HUES6 (cell line): ENCODE measurements around the gene OIP5.
"Not testable (repeated sequence)": the region's sequence is repeated elsewhere in the genome, so short reads cannot be mapped to it uniquely, and the experiment has no call there.

Experiments used
- H3K27ac ChIP-seq: 2 replicates; pipeline ENCODE4 v1.7.0; 2013; ENCODE audit warnings: low read depth, mild to moderate bottlenecking, low read length, inconsistent platforms
- H3K27me3 ChIP-seq: 2 replicates; pipeline ENCODE4 v1.6.1; 2013; ENCODE audit warnings: low read length; ENCODE audit not compliant: control insufficient read depth, insufficient read depth
- H3K36me3 ChIP-seq: 2 replicates; pipeline ENCODE4 v1.6.1; 2013; ENCODE audit warnings: low read length; ENCODE audit not compliant: control insufficient read depth, insufficient read depth
- H3K4me1 ChIP-seq: 2 replicates; pipeline ENCODE4 v1.6.1; 2013; ENCODE audit warnings: low read length; ENCODE audit not compliant: control insufficient read depth, insufficient read depth
- H3K4me3 ChIP-seq: 2 replicates; pipeline ENCODE4 v1.5.1; 2013; ENCODE audit warnings: low read depth, low read length
- H3K9ac ChIP-seq: one replicate; pipeline ENCODE4 v1.6.1; 2013; ENCODE audit warnings: mild to moderate bottlenecking, low read length
- H3K9me3 ChIP-seq: 2 replicates; pipeline ENCODE4 v1.6.1; 2013; ENCODE audit warnings: low read depth, low read length; ENCODE audit not compliant: control insufficient read depth, insufficient read depth

The OIP5 gene

DNA sequence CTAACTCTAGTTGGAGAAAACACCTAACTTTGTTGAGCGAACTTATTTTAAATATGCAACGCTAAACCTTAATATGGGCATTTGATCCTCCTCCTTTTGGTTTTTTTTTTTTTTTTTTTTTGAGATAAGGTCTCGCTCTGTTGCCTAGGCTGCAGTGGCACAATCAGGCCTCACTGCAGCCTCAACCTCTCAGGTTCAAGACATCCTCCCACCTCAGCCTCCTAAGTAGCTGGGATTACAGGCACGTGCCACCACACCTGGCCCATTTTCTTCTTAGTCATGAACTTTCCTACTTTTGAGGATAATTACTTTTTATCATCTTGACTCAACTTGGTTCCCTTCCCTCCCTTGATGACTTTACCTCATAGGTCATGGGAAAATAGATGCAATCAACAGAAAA, 4.2 kb upstream of the OIP5 start:
- Histone ChIP-seq H3K36me3 (peaks cover 41% of the 10 kb centered on the region), H3K27me3 (no peaks in the 10 kb centered on the region), H3K27ac (no peak overlapping the region), H3K9ac (no peak overlapping the region), H3K4me3 (no peak overlapping the region), H3K4me1 (no peaks in the 10 kb centered on the region), H3K9me3 (no peaks in the 10 kb centered on the region)

DNA sequence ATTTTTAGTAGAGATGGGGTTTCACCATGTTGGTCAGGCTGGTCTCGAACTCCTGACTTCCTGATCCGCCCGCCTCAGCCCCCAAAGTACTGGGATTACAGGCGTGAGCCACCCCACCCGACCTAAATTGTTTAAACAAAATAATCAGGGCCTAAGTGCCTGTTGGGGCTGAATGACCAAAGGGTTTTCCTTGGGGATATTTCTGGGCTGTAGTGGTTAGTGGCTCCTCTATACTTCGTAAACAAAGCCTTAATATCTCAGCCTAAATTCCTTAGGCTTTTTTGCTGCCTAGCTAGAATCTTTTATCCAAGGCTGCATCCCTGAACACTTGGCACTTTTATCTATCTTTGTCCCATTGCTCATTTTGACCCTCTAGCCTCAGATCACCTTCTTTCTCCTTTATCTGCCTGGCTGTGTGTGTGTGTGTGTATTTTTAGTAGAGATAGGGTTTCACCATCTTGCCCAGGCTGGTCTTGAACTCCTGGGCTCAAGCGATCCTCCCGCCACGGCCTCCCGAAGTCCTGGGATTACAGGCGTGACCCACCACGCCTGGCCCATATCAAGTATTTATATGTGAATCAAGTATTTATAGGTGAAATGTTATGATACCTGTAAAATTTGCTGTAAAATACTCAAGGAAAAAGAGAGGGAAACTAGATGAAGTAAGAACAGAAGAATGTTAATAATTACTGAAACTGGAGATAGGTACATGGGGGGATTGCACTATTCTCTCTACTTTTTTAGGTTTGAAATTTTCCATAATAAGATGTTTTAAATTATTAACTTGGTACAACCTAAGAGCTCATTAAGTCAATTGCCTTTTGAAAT, 2.1 kb upstream of the OIP5 start:
- Histone ChIP-seq H3K4me1 (no peaks in the 10 kb centered on the region), H3K9me3 (no peaks in the 10 kb centered on the region), H3K27ac (no peak overlapping the region), H3K36me3 (peaks cover 22% of the 10 kb centered on the region), H3K27me3 (no peaks in the 10 kb centered on the region), H3K9ac (peak overlapping the region; percentile 27), H3K4me3 (peak overlapping the region; percentile 91)

GRCh38 chr15:41333026-41333562, 703 bp upstream of the OIP5 start:
- H3K9ac ChIP-seq, result peak overlapping the region; percentile 86
- peaks cover 18% of the 10 kb centered on the region for H3K36me3 ChIP-seq
- H3K4me3 ChIP-seq, result peak overlapping the region; percentile 91
- no peaks in the 10 kb centered on the region for H3K27me3 ChIP-seq
- H3K9me3 ChIP-seq, result no peaks in the 10 kb centered on the region
- H3K27ac ChIP-seq, result peak overlapping the region; percentile 49; the same call in 1 of the 2 replicates
- no peaks in the 10 kb centered on the region for H3K4me1 ChIP-seq

- H3K27ac ChIP-seq, result peak overlapping the region; percentile 82
- H3K4me1 ChIP-seq, result no peaks in the 10 kb centered on the region
- no peaks in the 10 kb centered on the region for H3K27me3 ChIP-seq
- peak overlapping the region; percentile 91 for H3K4me3 ChIP-seq
- H3K36me3 ChIP-seq, result peaks cover 11% of the 10 kb centered on the region
- H3K9me3 ChIP-seq, result no peaks in the 10 kb centered on the region
- H3K9ac ChIP-seq, result peak overlapping the region; percentile 95
Measured at GRCh38 chr15:41331833-41332193, 578 bp downstream of the OIP5 start.

DNA sequence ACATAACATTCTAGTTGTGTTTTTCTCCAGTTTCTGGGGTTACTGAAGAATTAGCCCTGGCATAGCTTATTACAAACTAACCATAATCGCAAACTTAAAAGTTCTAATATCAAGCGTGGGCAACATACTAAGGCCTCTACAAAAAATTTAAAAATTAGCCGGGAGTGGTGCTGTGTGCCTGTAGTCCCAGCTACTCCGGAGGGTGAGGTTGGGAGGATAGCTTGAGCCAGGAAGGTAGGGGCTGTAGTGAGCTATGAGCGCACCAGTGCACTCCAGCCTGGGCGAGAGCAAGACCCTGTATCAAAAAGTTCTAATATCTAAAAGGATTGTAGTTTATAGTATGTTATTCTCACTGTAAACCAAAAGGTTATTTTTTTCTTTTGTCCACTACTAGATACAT, 1.1 kb downstream of the OIP5 start:
- H3K9me3 ChIP-seq, result no peaks in the 10 kb centered on the region
- H3K27me3 ChIP-seq, result no peaks in the 10 kb centered on the region
- H3K4me1 ChIP-seq, result no peaks in the 10 kb centered on the region
- H3K27ac ChIP-seq, result no peak overlapping the region
- H3K9ac ChIP-seq, result peak overlapping the region; percentile 95
- H3K36me3 ChIP-seq, result peaks cover 13% of the 10 kb centered on the region
- peak overlapping the region; percentile 91 for H3K4me3 ChIP-seq

DNA sequence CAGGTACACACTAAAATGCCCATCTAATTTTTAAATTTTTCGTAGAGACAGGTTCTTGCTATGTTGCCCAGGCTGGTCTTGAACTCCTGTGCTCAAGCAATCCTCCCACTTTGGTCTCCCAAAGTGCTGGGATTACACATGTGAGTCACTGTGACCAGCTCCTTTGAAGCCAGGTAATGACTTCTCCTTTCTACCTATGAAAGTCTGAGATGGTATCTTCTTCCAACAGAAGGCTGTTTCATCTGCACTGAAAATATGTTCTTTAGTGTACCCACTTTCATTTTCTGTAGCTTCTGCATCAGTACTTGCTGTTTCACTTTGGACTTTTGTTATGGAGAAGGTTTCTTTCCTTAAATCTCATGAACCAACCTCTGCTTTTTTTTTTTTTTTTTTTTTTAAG, 8.8 kb downstream of the OIP5 start:
- Histone ChIP-seq H3K4me3 (no peak overlapping the region), H3K4me1 (no peaks in the 10 kb centered on the region), H3K27ac (no peak overlapping the region), H3K9ac (no peak overlapping the region), H3K9me3 (no peaks in the 10 kb centered on the region), H3K36me3 (peaks cover 40% of the 10 kb centered on the region), H3K27me3 (no peaks in the 10 kb centered on the region)

DNA sequence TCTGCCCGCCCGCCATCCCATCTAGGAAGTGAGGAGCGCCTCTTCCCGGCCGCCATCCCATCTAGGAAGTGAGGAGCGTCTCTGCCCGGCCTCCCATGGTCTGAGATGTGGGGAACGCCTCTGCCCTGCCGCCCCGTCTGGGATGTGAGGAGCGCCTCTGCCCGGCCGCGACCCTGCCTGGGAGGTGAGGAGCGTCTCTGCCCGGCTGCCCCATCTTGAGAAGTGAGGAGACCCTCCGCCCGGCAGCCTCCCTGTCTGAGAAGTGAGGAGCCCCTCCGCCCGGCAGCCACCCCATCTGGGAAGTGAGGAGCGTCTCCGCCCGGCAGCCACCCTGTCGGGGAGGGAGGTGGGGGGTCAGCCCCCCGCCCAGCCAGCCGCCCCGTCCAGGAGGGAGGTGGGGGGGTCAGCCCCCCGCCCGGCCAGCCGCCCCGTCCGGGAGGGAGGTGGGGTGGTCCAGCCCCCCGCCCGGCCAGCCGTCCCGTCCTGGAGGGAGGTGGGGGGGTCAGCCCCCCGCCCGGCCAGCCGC, 11.5 kb downstream of the OIP5 start:
- H3K4me1 ChIP-seq, H3K27ac ChIP-seq, H3K9ac ChIP-seq, H3K27me3 ChIP-seq, H3K9me3 ChIP-seq, H3K4me3 ChIP-seq: not testable (repeated sequence)
- H3K36me3 ChIP-seq, result peaks cover 35% of the 10 kb centered on the region

DNA sequence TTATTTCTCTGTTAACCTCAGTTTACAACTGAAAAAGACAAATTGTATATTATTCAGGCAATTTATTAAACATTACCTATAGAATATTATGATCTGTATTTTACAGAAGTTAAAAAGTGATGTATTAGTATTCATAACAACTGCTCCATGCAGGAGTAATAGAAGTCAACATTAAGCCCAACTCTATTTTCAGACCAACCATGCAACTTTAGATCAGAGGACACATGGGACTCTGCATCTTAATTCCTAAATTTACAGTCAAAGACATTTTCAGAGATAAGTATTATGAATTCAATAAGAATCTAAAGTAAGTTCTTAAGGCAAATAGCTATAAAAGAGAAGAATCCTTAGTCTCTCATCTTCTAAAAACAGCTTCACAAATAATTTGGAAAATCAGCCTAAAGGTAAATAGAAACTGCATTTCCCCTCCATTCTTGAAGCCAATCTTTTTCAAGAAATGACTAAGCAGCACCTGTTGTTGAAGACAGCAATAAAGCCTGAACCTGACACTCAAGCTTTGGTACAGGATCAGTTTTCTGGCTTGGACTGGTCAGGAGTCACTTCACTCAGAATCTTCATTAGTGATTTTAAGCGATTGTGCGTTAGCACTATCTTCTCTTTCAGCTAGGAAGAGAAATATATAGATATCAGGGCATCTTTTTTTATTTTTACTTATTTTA, 23.0 kb downstream of the OIP5 start:
- no peak overlapping the region for H3K27ac ChIP-seq
- H3K9ac ChIP-seq, result no peak overlapping the region
- H3K9me3 ChIP-seq, result no peaks in the 10 kb centered on the region
- H3K4me3 ChIP-seq, result no peak overlapping the region
- H3K27me3 ChIP-seq, result no peaks in the 10 kb centered on the region
- peaks cover 46% of the 10 kb centered on the region for H3K36me3 ChIP-seq
- H3K4me1 ChIP-seq, result no peaks in the 10 kb centered on the region

DNA sequence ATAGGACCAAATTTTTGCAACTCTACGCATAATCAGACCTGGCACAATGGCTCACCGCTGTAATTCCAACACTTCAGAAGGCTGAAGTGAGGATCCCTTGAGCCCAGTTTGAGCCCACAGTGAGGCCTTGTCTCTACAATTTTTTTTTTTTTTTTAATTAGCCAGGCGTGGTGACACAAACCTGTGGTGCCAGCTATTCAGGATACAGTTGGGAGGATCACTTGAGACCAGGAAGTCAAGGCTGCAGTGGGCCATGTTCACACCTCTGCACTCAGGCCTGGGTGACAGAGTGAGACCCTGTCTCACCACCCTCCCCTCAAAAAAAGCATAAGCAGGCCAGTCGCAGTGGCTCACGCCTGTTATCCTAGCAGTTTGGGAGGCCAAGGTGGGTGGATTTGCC, 24.7 kb downstream of the OIP5 start:
- Histone ChIP-seq H3K9me3 (no peaks in the 10 kb centered on the region), H3K27me3 (no peaks in the 10 kb centered on the region), H3K27ac (no peak overlapping the region), H3K4me1 (peaks cover 16% of the 10 kb centered on the region; the same call in 1 of the 2 replicates), H3K4me3 (no peak overlapping the region), H3K36me3 (peaks cover 46% of the 10 kb centered on the region), H3K9ac (no peak overlapping the region)

DNA sequence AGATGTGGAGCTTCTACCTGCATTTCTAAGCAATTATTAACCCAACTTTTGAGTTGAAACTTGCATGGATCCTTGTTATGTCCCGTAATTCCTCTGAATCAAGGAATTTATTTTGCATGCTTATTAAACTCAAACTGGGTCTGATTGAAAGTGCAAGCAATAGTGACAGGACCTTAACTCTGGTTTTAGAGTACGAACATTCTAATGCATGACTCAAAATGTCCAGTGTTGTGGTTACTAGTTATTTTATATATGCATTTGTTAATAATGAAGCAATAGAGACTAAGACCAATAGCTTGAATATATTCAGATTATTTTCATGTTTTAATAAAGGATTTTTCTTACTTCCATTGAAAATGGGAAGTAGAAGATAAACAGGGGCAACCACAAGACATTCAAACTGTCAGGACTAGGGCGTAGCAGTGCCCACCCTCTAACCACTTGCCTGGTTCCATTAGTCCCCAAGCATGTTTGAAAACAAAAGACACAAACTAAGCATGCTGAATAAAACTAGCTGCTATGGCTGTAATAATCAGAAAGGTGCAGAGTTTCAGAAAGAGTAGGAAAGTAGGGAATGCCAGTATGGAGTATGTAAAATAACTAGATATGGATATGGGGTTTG, 28.1 kb downstream of the OIP5 start:
- H3K27ac ChIP-seq, result no peak overlapping the region
- H3K27me3 ChIP-seq, result no peaks in the 10 kb centered on the region
- peaks cover 53% of the 10 kb centered on the region for H3K36me3 ChIP-seq
- H3K9me3 ChIP-seq, result no peaks in the 10 kb centered on the region
- peaks cover 23% of the 10 kb centered on the region; the same call in 1 of the 2 replicates for H3K4me1 ChIP-seq
- no peak overlapping the region for H3K4me3 ChIP-seq
- no peak overlapping the region for H3K9ac ChIP-seq
